GM12873 (cell line): ENCODE data around the gene NOC2L.

Source experiments
- TF ChIP-seq, protein P1 (sequence below): IDR thresholded peaks from 2 replicates; pipeline ENCODE4 v1.5.1; 2012; ENCODE audit warnings: low read depth, mild to moderate bottlenecking, moderate library complexity, low read length, control low read depth; ENCODE audit not compliant: insufficient read depth; ENCODE audit errors: missing control alignments

NOC2L gene

DNA sequence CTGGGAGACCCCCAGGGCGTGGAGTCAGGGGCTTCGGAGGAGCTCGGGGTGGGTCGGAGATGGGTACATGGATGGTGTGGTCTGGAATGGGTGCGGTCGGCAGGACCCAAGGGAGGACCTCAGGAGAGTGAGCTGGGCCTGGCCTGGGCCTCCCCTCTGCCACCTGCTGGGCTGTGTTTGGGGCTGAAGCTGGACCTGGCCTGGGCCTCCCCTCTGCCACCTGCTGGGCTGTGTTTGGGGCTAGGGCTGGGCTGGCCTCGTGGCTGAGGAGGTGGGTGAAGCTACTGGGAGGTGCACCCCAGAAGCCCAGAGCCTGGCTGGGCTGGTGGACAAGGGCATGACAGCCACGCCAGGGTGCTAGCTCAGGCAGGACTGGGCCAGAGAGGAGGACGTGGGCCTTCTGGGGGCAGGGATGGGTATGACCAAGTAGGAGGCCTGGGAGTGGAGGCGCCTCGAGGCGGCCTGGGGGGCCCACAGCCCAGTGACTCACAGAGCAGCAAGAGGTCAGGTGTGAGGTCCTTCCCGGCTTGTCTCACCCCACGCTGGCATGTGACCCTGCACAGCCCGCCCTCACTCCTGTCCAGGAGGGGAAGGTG, 20.9 kb downstream of the NOC2L start:
- TF ChIP-seq, protein P1, sequence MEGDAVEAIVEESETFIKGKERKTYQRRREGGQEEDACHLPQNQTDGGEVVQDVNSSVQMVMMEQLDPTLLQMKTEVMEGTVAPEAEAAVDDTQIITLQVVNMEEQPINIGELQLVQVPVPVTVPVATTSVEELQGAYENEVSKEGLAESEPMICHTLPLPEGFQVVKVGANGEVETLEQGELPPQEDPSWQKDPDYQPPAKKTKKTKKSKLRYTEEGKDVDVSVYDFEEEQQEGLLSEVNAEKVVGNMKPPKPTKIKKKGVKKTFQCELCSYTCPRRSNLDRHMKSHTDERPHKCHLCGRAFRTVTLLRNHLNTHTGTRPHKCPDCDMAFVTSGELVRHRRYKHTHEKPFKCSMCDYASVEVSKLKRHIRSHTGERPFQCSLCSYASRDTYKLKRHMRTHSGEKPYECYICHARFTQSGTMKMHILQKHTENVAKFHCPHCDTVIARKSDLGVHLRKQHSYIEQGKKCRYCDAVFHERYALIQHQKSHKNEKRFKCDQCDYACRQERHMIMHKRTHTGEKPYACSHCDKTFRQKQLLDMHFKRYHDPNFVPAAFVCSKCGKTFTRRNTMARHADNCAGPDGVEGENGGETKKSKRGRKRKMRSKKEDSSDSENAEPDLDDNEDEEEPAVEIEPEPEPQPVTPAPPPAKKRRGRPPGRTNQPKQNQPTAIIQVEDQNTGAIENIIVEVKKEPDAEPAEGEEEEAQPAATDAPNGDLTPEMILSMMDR: peak; percentile 35

DNA sequence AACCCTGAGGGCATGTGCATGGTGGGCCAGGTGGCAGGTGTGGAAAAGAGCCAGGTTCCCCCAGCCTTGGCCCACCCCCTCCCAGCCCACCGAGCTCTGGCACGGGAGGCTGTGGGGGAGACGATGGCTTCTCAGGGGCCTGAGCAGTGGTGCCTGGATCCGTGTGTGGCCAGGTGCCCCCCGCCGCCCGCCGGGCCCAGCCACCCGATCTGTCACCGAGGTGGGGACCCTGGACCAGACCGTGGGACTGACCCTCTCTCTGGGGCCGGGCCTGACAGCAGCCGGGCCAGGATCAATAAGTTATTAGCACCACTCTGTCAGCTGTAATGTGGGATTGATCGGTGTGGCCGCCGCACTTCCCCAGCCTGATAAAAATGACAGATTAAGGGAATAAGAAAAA, 21.5 kb downstream of the NOC2L start:
- TF ChIP-seq, protein P1: no peak

DNA sequence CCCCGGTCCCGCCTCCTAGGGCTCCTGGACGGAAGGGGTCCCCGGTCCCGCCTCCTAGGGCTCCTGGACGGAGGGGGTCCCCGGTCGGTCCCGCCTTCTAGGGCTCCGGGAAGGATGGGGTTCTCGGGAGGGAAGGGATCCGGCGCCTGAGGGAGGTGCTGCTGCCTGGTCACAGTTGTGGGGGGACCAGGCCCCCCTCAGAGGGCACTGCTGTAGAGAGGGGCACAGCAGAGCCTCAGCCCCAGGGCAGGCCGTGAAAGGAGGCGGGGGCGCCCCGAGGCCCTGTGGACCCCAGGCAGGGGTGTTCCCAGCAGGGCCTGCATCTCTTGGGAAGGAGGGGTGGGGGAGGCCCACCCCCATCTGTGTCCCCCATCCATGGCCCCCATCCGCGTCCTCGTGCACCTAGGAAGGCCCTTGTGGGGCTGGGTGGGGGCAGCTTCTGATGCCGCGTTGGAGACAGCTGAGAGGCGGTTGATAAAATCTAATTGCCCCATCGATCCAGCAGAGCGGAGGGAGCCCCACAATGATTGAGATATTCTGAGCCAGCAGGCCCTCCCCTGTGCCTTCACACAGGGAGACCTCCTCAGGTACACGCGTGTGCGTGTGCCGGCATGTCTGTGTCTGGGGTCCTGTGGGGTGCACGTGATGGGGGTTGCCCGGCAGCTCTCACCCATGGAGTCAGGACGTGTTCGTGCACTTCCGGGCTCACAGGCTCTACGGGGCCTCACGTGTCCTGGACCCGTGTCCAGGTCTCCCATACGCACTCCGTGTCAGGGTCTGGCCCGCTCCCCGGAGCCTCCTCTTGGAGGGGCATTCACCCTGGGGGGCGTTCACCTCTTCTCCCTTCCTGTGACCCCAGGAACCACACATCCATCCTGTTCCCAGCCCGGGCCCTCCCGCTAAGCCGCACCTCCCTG, 22.4 kb downstream of the NOC2L start:
- TF ChIP-seq, protein P1: no peak

DNA sequence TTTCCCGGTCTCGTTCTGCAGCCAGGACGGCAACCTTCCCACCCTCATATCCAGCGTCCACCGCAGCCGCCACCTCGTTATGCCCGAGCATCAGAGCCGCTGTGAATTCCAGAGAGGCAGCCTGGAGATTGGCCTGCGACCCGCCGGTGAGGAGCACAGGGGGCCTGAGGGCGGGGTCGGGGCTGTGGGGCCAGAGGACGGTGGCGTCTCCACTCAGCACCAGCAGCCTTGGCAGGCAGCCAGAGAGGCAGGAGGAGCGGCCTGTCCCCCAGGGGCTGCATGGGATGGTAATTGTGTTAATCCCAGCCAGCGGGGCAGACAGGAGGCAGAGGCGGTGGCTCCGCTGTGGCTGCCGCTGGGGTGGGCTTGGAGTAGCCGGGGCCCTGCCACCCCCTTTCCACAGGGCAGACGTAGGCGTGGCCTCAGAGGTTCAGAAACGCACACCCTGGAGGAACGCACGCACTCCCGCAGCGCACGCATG, 23.3 kb downstream of the NOC2L start:
- TF ChIP-seq, protein P1: no peak

DNA sequence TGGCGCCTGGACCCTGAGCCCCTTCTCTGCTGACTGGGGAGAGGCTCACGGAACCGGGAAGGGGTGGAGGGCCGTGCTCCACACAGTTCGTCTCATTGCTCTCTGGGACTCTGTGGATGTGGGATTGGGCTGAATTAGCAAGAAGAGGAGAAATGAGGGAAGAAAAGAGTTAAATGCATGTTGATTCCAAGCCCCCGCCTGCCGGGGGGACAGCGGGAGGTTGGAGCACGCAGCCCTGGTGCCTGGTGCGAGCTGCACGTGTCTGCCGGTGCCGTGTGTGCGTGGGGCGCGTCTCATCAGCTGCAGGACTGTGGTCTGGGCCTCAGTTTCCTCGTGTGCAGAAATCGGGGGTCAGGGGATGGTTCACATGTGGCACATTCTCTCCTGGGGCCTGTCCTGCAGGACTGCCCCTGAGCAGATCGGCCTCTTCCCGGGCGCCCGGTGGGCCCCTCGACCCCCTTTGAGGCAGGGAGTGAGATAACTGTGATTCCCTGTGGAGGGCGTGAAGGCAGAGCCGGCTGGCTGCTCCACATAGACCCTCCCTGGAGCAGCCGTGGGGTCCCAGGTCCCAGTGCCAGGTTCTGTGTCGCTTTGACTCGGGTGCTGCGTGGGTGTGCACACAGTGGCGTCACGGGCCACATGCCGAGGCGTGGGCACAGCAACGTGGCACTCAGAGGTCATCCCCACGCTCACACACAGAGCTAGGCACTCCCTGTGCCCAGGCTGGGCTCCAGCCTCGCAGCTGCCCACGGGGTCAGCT, 23.9 kb downstream of the NOC2L start:
- TF ChIP-seq, protein P1: no peak

DNA sequence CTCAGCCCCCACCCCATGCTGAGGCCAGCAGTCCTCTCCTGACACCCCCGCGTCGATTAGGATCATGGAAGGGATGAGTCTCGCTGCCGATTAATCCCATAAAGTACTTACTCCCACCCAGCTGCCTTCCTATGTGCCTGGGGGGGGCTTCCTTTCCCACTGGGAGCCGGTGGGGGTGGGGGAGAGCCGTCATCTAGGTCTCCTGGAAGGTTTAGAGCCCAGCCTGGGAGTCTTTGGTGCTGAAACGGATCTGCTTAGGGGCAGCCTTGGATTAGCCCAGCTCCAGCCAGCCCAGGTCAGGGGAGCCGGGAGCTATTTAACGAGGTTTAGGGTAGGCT, 25.5 kb downstream of the NOC2L start:
- TF ChIP-seq, protein P1: no peak
